Right kidney (tissue), 1 donor: Measurements from ENCODE around the gene CRYBB3.
"Not testable (repeated sequence)": the region's sequence is repeated elsewhere in the genome, so short reads cannot be mapped to it uniquely, and the experiment has no call there.

Experiments used
- DNase-seq: peaks from one replicate; pipeline ENCODE4 v3.0.0-alpha.2; 2016

The CRYBB3 gene

DNA sequence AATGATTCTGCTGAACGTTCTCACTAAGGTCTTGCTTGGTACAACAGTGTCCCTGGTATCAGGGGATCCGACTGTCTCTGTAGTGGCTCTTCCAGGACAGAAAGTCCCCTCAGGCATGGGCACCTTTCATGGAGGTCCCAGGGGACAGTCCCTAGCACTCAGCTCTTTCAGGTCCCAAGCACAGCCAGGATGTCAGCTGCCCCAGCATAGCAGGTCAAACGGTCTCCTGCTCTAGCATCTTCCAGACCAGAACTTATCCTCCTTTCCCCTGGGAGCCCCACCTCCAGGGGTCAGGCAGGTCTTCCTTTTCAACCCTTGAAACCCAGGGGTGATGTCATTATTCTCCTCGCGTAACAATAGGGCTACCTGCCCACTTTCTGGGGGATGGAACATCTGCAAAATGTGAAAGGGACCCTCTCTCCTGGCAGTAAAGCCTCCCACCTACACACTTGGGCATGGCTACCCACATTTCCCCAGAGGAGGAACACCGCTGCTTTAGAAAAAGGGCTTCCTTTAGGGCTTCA lies 24.7 kb upstream of the CRYBB3 start:
- no peak for DNase-seq

- no peak for DNase-seq
Measured at GRCh38 chr22:25176175-25176574, 23.5 kb upstream of the CRYBB3 start.

- DNase-seq = no peak
Measured at GRCh38 chr22:25176799-25177198, 22.9 kb upstream of the CRYBB3 start.

DNA sequence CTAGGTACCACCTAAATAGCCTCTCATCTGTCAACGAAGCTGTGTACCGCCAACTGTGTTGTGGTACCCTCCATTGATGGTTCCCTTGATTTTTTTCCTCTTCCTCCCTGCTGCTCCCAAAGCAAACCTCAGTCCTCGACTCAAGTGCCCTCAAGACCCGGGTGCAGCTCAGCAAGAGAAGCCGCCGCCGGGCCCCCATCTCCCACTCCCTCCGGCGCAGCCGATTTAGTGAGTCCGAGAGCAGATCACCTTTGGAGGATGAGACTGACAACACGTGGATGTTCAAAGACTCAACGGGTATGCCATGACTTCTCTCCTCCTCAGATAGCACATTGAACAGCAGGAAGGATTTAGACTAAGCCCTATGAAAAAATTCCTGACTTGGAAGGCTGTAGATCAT lies 22.4 kb upstream of the CRYBB3 start:
- DNase-seq = no peak

GRCh38 chr22:25177895-25178294 lies 21.8 kb upstream of the CRYBB3 start:
- DNase-seq = no peak

- not testable (repeated sequence) for DNase-seq
Measured at GRCh38 chr22:25178348-25178747, 21.3 kb upstream of the CRYBB3 start.

- peak; percentile 62 for DNase-seq
Measured at GRCh38 chr22:25178869-25179631, 20.6 kb upstream of the CRYBB3 start.

DNA sequence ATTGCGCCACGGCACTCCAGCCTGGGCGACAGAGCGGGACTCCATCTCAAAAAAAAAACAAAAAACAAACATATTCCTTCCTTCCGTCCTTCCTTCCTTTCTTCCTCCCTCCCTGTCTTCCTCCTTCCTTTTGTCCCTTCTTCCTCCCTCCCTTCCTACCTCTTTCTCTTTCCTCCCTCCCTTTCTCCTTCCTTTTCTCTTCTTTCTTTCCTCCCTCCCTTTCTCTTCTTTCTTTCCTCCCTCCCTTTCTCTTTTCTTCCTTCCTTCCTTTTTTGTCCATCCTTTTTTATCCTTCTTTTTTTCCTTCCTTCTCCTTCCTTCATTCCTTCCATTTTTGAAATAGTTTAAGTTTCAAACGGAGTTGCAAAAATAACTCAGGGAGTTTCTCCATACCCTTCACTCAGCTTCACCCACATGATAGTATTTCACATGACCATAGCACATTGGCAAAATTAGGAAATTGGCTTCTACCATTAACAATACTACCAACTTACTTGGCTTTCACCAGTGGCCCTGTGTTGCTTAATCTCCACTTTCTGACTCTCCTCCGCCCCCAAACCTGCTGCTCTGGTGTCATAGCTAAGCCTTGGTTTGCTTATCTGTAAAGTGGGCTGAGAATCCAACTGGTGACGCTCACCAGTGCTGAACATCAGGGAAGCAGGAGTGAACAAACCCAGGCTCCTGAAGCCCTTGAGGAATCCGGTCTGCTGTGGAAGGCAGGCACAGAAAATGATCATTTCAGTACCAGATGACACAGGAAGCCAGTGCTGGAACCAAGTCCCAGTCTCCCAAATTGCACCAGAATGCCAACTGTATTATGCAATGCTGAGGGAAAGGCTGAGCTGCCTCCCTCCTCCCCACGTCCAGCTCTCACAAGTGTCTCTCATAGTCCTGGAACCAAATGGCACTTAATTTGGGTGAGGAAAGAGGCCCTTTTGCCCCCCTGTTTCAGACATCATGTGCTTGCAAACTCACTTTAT lies 17.2 kb upstream of the CRYBB3 start:
- no peak for DNase-seq

DNA sequence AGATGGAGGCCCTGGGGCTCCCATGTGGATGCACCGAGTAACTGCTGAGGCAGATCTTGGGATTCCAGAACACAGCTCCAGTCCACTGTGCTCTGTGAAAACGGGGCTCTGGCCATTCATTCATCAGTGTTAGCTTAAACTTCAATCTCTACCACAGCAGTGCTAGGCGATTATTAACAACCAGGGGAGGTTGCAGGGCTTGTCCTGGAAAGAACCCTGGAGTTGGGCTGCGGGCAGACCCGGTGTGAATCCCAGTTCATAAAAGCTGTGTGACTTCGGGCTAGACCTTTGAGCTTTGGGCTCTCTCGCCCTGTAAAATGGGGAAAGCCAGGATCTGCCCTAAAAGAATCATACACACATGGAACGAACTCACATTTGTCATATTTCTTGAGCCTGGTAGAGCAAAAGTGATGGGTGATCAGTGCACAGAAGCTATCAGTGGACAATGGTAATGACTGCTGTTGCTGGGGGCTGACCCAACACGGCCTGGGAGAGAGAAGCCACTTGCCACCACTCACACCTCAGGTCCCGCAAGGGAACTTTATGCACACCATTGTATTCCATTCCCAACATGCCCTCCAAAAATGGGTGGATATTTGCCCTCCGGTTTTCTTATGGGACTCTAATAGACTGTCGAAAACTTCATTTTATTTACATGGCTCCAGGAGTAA lies 15.6 kb upstream of the CRYBB3 start:
- DNase-seq = no peak

DNA sequence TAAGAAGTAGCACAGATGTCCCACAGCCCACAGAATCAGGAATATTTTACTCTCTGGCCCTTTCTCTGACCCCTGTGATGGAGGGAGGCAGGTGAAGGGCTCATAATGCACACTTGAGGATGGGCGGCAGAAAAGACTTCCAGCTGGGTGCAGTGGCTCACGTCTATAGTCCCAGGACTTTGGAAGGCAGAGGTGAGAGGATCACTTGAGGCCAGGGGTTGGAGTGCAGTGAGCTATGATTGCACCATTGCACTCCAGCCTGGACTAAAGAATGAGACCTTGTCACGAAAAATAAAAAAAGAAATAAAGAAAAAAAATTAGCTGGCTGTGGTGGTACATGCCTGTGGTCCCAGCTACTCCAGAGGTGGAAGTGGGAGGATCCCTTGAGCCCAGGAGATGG lies 13.5 kb upstream of the CRYBB3 start:
- DNase-seq = no peak

DNA sequence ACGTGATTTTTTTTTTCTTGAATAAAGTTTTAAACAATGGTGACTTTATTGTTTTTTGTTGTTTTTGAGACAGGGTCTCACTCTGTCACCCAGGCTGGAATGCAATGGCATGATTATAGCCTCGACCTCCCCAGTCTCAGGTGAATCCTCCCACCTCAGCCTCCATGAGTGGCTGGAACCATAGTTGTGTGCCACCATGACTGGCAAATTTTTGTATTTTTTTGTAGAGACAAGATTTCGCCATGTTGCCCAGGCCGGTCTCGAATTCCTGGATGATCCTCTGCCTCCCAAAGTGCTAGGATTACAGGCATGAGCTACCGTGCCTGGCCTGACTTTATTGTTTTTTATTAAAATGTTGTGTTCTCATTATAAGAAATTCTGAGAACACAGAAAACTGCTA lies 12.2 kb upstream of the CRYBB3 start:
- no peak for DNase-seq

GRCh38 chr22:25192406-25192805 lies 7.3 kb upstream of the CRYBB3 start:
- no peak for DNase-seq

GRCh38 chr22:25193130-25193529 lies 6.5 kb upstream of the CRYBB3 start:
- no peak for DNase-seq

- no peak for DNase-seq
Measured at GRCh38 chr22:25193548-25193947, 6.1 kb upstream of the CRYBB3 start.

DNA sequence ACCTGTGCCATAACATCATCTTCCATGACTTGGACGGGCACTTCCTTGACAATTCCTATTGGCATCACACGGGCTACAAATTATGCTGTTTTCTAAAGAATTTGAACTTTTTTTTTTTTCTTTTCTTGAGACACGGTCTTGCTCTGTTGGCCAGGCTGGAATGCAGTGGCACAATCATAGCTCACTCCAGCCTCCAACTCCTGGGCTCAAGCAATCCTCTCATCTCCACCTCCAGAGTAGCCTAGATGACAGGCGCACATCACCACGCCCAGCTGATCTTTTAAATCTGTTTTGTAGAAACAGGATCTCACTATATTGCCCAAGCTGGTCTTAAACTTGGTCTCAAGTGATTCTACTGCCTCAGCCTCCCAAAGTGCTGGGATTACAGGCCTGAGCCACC lies 3.3 kb upstream of the CRYBB3 start:
- no peak for DNase-seq

DNA sequence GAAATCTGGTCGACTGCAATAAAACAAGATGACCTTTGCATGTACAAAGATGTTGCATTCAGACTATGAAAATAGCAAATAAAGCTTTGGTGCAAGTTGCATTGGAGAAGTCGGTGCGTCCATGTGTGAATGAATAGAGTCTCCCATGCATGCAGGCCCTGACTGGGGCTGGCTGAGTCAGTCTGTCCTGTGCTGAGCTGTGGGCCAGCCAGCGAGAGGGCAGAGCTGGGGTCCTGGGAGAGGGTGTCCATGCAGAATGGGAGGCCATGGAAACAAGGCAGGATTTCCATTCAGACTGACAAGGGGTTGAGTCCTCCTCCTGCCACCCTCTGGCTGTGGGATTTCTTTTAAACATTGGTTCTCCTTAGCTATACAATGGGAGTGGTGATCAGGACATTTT lies 2.3 kb upstream of the CRYBB3 start:
- no peak for DNase-seq

GRCh38 chr22:25200967-25201366 lies 1.3 kb downstream of the CRYBB3 start:
- DNase-seq = no peak

- DNase-seq = no peak
Measured at GRCh38 chr22:25201557-25202273, 2.1 kb downstream of the CRYBB3 start.

DNA sequence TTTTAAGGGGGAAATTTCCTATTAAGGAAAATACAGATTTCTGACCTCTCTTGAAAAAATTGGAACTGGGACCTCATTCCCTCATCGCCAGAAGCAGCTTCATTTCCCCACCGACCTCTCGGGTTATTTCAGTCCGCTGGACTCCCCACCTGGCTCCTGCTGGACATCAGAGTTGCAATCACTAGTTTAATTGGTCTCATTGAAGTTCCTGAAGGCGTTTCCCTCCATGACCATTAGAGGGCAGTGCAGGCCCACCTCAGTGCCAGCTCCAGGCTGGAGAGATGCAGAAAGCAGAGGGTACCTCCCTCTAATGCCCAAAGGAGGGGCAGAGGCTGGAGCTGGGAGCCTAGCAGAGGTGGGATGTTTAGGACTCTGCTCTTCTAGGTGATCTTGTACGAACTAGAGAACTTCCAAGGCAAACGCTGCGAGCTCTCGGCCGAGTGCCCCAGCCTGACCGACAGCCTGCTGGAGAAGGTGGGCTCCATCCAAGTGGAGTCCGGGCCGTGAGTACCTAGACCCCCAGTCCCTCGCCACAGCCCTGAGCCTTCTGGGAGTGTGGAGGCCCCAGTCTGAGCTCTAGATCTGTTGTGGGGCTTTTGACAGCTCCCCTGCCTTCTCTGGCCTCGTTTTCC lies 2.7 kb downstream of the CRYBB3 start:
- peak; percentile 42 for DNase-seq

GRCh38 chr22:25203082-25203481 lies 3.4 kb downstream of the CRYBB3 start:
- DNase-seq = no peak

- not testable (repeated sequence) for DNase-seq
Measured at GRCh38 chr22:25204547-25204946, 4.9 kb downstream of the CRYBB3 start.
